Measurements from ENCODE around the gene PHOX2A.

The PHOX2A gene

GRCh38 chr11:72247584-72247983 is 3.6 kb upstream of the PHOX2A start:
- no peak for DNase-seq

DNA sequence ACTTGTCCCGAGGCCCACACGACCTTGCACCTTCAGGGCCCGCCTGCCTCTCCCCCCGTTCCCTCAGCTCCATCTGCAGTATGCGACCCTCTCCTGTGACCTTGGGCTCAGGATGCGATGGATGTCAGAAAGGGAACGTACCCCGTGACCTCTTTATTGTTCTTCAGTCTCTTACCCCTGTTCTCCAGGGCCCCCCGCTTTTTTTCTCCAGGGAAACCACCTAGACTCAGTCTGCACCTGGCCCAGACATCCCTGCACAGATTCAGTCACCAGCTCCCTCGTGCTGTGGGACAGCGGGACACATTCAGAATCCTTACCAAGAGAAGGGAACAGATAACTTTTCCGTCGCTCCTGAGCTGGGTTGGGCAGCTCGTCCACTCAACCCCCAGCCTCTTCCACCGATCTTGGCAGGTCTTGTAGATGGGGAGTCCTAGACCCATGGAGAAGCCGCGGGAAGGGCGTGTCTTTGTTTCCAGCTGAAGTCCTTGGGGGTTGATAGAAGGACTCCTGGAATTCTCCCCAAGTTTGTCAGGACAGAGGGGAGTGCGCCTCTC is 1.4 kb upstream of the PHOX2A start:
- DNase-seq, result no peak

DNA sequence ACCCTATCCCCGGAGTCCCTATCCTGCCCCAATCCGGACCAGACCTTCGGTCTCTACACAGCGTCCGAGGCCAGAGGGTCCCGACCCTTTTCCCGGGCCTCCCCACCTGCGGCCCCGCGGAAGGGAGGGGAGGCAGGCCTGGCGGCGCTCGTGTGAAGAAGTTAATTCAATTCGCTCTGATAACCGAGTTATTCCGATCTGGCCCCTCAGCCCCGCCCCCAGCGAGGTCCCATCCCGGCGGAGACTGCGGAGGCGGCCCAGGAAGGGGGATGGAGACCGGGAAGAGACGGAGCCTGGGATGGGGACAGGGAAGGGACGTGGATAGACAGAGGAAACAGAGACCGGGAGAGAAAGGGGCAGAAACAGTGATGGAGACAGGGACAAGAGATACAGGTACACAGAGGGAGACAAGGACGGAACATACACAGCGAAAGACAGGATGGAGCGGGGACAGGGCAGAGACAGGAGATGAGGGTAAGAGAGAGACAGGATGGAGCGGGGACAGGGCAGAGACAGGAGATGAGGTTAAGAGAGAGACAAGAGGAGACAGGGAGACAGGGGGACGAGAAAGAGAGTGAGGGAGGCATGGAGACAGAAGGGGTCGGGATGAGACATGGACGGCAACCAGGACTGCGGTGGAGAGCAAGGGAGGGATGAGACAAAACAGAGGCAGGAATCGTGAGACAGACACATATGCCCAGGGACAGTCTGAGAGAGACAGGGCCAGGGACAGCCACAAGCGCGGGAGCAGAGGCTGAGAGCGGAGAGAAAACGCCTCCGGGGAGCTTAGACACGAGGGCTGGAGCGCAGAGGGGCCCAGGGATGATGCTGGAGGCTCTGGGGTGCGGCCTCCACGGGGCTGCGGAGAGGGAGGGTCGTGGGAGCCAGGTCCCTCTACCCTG is 636 bp upstream of the PHOX2A start:
- no peak for DNase-seq

- no peak for DNase-seq
Measured at GRCh38 chr11:72243173-72244059, 560 bp downstream of the PHOX2A start.

GRCh38 chr11:72242141-72242540 is 1.8 kb downstream of the PHOX2A start:
- DNase-seq, result no peak

DNA sequence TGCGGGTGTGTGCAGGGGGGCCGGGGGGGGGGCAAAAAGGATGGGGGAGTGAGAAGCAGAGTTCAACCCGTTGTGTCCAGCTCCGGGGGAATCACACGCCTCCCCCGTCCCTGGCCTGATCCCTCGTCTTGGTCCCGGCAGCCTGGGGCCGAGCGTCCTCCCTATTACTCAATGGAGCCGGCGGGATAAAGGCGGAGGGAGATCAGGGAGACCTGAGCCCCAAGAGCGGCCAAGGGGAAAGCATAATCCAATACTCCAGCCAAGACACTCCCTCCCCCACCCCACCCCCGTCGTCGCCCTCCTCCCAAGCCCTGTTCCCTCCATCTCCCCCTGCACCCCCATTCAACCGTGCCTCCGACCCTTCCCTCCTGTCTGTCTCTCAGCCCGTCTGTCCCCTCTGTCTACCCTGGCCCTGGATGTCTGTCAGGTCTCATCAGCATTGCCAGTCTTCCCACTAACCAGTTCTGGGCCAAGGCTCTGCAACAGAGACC is 2.6 kb downstream of the PHOX2A start:
- no peak for DNase-seq

DNA sequence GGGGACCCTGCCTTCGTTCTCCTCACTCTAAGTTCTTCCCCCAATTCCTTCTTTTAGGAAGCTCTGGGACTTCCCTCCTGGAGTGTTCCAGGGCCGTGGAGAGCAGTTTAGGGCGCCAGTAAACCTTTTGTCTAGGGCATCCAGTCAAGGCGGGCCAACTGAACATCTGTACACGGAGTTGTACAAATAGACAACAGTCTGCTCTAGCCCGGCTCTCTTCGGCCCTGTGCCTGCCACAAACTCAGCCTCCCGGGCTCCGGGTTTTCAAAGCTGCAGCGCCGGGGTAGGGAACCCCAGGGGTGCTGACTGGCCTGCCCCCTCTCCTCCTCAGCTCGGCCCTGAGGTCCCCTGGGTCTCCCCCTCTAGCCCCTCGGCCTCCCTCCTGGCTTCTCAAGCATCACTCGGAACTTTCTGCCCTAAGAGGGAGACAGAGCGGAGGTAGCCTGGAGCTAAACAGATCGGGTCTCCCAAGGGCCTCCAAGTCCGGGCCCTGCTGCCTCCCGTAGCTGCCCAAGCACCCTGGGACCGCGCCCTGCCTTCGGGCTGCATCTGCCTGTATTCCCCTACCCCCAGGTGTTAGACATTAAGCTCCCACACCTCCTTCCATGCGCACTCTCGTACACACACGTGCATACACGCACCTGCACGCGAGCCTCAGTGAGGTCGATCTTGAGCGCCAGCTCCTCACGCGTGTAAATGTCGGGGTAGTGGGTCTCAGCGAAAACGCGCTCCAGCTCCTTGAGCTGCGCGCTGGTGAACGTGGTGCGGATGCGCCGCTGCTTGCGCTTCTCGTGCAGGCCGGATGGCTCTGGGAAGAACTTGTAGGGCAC is 3.3 kb downstream of the PHOX2A start:
- peak; percentile 51 for DNase-seq

GRCh38 chr11:72239849-72240460 is 4.0 kb downstream of the PHOX2A start:
- peak; percentile 72 for DNase-seq

- peak; percentile 72 for DNase-seq
Measured at GRCh38 chr11:72239313-72239848, 4.6 kb downstream of the PHOX2A start.

GRCh38 chr11:72238492-72239312 is 5.3 kb downstream of the PHOX2A start:
- no peak for DNase-seq

DNA sequence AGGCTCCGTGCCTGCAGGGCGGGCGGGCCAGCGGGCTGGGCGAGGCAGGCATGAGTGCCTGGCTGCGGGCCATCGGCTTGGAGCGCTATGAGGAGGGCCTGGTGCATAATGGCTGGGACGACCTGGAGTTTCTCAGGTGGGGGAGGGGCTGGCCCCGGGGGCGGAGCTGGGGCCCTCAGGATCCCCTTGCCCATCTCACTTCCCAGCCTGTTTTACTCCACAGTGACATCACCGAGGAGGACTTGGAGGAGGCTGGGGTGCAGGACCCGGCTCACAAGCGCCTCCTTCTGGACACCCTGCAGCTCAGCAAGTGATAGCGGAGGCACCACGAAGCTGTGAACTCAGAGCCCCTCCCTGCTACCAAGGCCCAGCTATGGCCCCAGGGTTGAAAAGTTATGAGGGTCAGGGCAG is 5.9 kb downstream of the PHOX2A start:
- DNase-seq, result peak; percentile 79

DNA sequence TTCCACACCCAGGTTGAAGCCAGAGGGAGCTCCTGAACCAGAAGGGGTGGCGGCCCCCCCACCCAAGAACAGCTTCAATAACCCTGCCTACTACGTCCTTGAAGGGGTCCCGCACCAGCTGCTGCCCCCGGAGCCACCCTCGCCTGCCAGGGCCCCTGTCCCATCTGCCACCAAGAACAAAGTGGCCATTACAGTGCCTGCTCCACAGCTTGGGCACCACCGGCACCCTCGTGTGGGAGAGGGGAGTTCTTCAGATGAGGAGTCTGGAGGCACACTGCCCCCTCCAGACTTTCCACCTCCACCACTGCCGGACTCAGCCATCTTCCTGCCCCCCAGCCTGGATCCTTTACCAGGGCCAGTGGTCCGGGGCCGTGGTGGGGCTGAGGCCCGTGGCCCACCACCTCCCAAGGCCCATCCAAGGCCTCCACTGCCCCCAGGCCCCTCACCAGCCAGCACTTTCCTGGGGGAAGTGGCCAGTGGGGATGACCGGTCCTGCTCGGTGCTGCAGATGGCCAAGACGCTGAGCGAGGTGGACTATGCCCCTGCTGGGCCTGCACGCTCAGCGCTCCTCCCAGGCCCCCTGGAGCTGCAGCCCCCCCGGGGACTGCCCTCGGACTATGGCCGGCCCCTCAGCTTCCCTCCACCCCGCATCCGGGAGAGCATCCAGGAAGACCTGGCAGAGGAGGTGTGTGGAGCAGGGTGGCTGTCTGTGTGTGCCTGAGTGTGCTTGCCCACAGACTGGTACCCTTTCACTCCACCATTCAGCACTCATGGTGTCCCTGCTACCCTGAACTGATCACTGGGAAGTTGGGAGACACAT is 6.7 kb downstream of the PHOX2A start:
- no peak for DNase-seq

- DNase-seq, result no peak
Measured at GRCh38 chr11:72236774-72237111, 7.2 kb downstream of the PHOX2A start.

DNA sequence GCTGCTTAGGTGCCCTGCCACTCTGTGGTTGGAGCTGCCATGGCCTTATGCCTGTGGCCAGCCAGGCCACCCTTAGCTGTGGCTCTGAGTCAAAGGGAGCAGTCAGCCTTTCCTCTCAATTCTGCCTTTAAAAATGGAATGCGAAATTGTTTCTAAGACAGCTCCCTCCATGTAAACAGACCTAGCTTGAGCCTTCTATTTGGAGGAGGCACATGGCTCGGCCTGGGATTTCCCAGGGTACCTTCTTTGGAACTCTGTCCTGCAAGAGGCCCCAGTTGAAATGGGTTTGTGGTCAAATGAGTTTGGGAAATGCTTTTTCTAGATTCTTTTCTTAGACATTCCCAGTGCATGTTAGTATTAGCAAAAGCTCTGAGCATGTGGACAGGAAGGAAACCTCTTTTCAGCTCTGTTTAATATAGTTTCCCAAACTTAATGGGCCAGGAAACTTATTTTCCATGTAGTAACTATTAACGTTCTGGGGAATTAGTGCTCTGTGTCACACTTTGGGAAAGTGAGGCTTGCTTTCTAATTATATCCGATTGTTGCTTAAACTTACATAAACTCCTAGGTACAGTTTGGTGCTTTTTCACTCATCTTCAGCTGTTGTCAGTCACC is 7.8 kb downstream of the PHOX2A start:
- DNase-seq, result no peak

- no peak for DNase-seq
Measured at GRCh38 chr11:72235351-72236057, 8.5 kb downstream of the PHOX2A start.

DNA sequence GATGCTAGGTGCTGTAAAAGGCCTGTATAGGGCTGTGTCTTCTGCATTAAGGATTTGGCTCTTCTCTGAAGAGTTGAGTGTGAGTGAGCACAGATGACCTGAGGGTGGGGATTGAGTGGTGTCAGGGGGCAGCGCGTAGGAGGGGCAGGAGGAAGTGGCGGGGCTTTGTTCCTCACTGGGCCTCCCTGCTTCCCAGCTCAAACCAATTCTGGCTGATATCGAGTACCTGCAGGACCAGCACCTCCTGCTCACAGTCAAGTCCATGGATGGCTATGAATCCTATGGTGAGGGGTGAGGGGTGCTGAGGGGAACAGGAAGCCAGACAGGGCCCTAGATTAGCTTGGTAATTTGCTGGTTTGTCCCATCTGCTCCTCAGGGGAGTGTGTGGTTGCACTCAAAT is 9.1 kb downstream of the PHOX2A start:
- no peak for DNase-seq

DNA sequence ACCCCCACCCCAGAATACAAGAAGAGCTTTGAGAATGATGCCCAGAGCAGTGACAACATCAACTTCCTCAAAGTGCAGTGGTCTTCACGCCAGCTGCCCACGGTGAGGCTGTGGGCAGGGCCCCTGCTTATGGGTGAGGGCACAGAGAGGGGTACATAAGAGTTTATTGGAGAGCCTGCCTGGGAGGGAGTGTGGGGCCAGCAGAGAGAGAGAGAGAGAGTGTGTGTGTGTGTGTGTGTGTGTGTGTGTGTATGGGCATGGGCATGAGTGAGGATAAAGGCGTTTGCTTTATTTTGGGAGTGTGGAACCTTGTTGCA is 9.5 kb downstream of the PHOX2A start:
- DNase-seq, result no peak

DNA sequence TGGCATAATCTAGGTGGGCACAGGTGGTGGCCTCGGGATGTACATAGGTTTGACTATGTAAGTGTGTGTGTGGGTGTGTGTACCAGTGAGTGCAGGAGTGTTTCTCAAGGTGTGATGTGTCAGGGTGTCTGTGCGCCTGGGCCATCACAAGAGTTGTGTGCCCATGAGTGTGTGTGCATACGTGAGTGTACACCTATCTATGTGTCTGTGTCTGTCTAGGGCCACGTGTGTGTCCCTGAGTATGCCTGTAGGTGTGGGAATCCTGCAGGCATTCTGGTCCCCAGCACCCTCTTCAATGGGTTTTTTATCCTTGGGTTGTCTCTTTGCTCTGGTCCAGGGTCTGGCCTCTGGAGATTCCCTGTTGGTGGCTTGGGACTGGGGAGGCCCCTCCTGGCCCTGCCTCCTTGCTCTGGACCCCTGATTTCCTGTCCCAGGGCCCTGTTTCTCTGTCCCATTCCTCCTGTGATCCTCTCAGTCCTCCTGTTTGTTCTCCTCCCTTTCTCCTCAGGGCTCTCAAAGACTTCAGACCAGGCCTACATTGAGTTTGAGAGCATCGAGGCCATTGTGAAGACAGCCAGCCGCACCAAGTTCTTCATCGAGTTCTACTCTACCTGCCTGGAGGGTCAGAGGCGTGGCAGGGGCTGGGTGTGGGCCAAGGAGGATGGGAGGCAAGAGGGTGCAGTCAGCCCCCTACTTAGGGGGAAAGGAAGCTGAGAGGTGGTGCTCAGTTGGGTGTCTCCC is 10.0 kb downstream of the PHOX2A start:
- no peak for DNase-seq

Measured in hematopoietic multipotent progenitor cell treated with erythropoietin and hydrocortisone succinate and interleukin-3 and kit ligand, for 4 days (in vitro differentiated cells).